Astrocyte (in vitro differentiated cells and primary cell): ENCODE measurements around the gene ATF2.

Experiments used
- CTCF ChIP-seq: IDR thresholded peaks from 2 replicates; pipeline ENCODE4 v1.5.1; 2011; ENCODE audit warnings: low read depth, mild to moderate bottlenecking, inconsistent platforms, low read length, moderate library complexity; ENCODE audit not compliant: insufficient read depth
- EZH2 ChIP-seq: IDR thresholded peaks from 2 replicates; pipeline ENCODE4 v1.6.1; 2012; ENCODE audit warnings: mild to moderate bottlenecking, low read length, inconsistent platforms; ENCODE audit not compliant: insufficient read depth

- TF ChIP-seq EZH2 (no peak), CTCF (no peak)
Observed at GRCh38 chr2:175022923-175023322, 145.1 kb downstream of the ATF2 start.
